Measurements from ENCODE around the gene E2F6. TPM values are rescaled to one million over a fixed set of nuclear protein-coding genes. Genes with fewer than 3 reads are reported as not detected.

The E2F6 gene
- total and polyA plus RNA-seq, 2 of the 13 experiments (the other 11 are each of a cell fraction or from before 2014, with no cell fraction given) = 27.3 to 36.0 TPM

DNA sequence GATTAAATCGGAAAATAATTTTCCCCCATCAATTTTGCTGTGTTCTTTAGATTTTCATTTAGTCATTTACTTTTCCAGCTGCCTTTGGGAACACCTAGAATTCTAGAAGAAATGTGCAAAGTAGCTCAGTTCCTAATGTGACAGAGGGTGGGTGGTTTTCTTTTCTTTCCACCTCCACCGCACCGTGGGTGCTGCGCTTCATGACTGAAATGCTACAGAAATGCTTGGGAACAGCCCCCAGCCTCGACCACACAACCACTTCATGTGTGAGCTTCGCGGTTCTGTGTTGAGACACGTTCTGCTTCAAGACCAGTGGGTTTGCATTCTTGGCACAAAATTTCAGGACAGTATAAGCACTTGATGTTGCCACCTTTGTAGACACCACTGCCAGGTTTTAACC is 30.9 kb downstream of the E2F6 start (continued):
- TF ChIP-seq, protein P1, sequence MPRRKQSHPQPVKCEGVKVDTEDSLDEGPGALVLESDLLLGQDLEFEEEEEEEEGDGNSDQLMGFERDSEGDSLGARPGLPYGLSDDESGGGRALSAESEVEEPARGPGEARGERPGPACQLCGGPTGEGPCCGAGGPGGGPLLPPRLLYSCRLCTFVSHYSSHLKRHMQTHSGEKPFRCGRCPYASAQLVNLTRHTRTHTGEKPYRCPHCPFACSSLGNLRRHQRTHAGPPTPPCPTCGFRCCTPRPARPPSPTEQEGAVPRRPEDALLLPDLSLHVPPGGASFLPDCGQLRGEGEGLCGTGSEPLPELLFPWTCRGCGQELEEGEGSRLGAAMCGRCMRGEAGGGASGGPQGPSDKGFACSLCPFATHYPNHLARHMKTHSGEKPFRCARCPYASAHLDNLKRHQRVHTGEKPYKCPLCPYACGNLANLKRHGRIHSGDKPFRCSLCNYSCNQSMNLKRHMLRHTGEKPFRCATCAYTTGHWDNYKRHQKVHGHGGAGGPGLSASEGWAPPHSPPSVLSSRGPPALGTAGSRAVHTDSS (CRISPR knock-in tag; conservative IDR thresholded peaks at IDR 0.05) = no peak
- no peak for TF ChIP-seq RAD51 (IDR thresholded peaks at IDR 0.05; ENCODE audit: borderline replicate concordance)
- no peak for TF ChIP-seq ZBTB8A (CRISPR knock-in tag; IDR thresholded peaks at IDR 0.05; ENCODE audit: borderline replicate concordance, low read depth)
- no peak for TF ChIP-seq AHR (CRISPR knock-in tag; IDR thresholded peaks at IDR 0.05)
- TF ChIP-seq GATA4 (IDR thresholded peaks at IDR 0.05; ENCODE audit: borderline replicate concordance, low read depth) = no peak
- TF ChIP-seq, protein P2, sequence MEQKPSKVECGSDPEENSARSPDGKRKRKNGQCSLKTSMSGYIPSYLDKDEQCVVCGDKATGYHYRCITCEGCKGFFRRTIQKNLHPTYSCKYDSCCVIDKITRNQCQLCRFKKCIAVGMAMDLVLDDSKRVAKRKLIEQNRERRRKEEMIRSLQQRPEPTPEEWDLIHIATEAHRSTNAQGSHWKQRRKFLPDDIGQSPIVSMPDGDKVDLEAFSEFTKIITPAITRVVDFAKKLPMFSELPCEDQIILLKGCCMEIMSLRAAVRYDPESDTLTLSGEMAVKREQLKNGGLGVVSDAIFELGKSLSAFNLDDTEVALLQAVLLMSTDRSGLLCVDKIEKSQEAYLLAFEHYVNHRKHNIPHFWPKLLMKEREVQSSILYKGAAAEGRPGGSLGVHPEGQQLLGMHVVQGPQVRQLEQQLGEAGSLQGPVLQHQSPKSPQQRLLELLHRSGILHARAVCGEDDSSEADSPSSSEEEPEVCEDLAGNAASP (CRISPR knock-in tag; IDR thresholded peaks at IDR 0.05; ENCODE audit: borderline replicate concordance) = no peak
- no peak for TF ChIP-seq ARNT (IDR thresholded peaks at IDR 0.05)
- TF ChIP-seq, protein P3, sequence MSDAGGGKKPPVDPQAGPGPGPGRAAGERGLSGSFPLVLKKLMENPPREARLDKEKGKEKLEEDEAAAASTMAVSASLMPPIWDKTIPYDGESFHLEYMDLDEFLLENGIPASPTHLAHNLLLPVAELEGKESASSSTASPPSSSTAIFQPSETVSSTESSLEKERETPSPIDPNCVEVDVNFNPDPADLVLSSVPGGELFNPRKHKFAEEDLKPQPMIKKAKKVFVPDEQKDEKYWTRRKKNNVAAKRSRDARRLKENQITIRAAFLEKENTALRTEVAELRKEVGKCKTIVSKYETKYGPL (CRISPR knock-in tag; IDR thresholded peaks at IDR 0.05) = no peak
- TF ChIP-seq CEBPG (CRISPR knock-in tag; IDR thresholded peaks at IDR 0.05) = no peak
- TF ChIP-seq RELA (CRISPR knock-in tag; IDR thresholded peaks at IDR 0.05) = no peak
- no peak for TF ChIP-seq PTBP1 (IDR thresholded peaks at IDR 0.05; ENCODE audit: low read depth, low read length, poor library complexity, severe bottlenecking)
- TF ChIP-seq KDM5B (CRISPR knock-in tag; IDR thresholded peaks at IDR 0.05; ENCODE audit: borderline replicate concordance) = no peak
- TF ChIP-seq ZSCAN30 (CRISPR knock-in tag; IDR thresholded peaks at IDR 0.05) = no peak
- no peak for TF ChIP-seq ATF7 (IDR thresholded peaks at IDR 0.05)
- TF ChIP-seq ATF7 (CRISPR knock-in tag; IDR thresholded peaks at IDR 0.05) = no peak

All from HepG2 (cell line).